LNCAP (cell line): ENCODE measurements around the gene GSX1.

ENCODE experiments used
- CTCF ChIP-seq: fragments of 450-650 bp; IDR thresholded peaks from 2 replicates; pipeline ENCODE4 v1.5.1; 2017; ENCODE audit warnings: mild to moderate bottlenecking

Gene GSX1

GRCh38 chr13:27820524-27821482 is 28.5 kb downstream of the GSX1 start:
- no peak for TF ChIP-seq CTCF

DNA sequence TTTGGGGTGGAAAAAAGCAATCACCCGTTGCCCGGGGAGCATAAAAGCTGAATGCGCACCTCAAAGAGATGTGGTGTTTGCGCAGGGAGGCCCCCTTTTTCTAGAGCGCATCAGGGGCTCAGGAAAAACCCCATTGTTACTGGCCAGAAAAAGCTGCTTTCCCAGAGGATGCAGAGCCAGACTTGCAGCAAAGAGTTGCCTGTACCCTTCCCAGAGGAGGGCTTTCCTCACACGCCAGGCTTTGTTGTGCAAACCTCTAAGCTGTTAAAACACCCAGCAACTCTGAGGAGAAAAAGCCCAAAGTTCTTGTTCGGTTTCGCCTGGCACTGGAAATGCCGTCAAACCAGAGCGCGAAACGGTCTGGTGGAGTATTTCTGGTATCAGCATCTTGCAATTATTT is 29.3 kb downstream of the GSX1 start:
- no peak for TF ChIP-seq CTCF

- TF ChIP-seq CTCF, result no peak
Measured at GRCh38 chr13:27822258-27822872, 30.1 kb downstream of the GSX1 start.

DNA sequence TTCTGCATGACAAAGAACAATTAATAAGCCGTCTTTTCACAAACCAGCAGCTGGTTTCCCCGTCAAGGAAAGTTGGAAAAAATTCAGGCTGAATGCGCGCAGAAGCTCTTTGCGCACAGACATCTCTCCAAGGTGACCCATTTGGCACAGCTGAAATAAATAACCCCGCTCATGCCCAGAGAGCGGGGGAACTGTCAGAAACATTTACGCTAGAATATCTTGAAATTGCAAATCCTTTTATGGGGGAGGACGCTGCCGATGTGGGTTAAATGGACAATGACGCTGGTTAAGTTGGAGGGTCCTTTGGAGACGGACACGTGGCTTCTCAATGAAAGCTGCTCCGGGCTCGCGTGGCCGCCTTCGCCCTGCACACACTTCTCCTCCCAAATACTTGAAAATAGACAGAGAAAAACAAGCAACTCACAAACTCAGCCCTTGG is 30.6 kb downstream of the GSX1 start:
- no peak for TF ChIP-seq CTCF

DNA sequence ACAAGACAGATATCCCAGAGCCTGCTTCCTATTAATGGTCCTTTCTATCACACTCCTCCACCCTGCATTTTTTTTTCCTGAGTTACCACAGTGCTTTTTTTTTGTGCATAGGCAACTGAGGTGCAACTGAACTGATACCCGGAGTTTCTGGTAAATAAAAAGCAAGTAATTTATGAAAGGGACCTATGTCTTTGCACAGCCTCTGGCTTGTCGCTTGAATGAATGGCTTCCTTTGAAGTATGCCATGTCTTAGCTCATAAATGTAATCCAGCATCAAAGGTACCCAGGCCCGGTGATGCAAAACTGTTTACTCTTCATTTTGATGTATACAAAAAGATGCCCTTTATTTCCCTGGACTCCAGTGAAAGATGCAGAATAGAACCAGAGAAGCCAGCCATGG is 31.8 kb downstream of the GSX1 start:
- TF ChIP-seq CTCF, result no peak

GRCh38 chr13:27825072-27825471 is 32.8 kb downstream of the GSX1 start:
- TF ChIP-seq CTCF, result no peak

GRCh38 chr13:27826379-27827353 is 34.4 kb downstream of the GSX1 start:
- peak; percentile 75 for TF ChIP-seq CTCF
